ENCODE measurements around the gene STMP1.
"Not testable (repeated sequence)": the region's sequence is repeated elsewhere in the genome, so short reads cannot be mapped to it uniquely, and the experiment has no call there.

Gene STMP1

DNA sequence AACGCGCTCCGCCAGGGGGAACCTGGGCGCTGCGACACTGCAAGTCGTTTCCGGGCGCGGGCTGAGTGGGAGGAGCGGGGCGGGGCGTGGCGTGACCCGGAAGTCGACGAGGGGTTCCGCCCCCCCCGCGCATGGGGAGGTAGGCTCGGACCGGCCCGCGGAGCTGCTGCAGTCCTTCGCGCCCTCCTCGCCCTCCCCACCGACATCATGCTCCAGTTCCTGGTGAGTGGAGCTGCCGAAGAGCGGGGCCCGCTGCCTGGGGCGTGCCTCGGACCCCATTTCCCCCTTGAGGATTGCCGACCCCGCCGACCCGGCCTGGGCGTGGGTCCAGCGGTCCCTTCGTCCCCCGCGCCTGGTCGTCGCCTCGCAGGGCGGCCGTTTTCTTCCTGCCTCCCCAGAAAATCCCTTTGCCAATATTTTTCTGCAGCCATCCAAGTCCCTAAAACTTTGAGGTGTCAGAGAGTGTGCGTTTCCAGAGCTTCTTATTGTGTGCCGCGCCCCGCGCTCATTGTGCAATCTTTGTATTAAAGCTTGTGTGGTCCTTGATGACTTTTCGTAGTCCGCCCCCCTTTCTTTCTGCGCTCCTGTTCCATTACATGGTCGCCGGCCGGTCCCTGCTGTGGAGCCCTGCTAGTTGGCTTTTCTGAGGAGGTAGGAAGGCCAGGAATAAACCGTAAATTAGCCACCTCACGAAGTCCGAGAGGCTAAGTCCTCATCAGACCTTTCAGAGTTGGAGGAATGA lies at the start of gene STMP1:
Gene STMP1, plus strand, starts transcription at position 142 of the 742 bp plus-strand sequence.
- H3K4me3 ChIP-seq (ENCODE audit: low read depth, low read length): peak within 1 kb of the TSS; percentile 95
- DNase-seq (ENCODE audit: low read depth): peak; percentile 84

DNA sequence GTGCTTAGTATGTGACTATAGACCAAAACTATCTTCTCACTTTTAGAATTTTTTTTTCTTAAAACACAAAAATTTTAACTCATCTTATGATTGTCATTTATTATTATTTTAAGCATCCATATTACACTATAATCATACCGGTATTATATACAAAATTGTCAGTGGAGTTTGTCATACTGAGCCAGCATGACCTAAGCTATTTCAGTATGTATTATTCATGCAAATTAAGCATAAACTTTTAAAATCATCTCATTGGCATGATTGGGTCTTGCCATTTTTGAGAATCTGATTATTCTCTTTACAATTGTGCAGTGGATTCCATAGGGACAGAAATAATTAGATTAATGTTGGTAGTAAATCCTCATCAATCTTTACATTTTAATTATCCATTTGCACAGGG lies 46.2 kb upstream of the STMP1 start:
- H3K4me3 ChIP-seq (ENCODE audit: low read depth, low read length): no peak overlapping the region
- no peak for DNase-seq (ENCODE audit: low read depth)

DNA sequence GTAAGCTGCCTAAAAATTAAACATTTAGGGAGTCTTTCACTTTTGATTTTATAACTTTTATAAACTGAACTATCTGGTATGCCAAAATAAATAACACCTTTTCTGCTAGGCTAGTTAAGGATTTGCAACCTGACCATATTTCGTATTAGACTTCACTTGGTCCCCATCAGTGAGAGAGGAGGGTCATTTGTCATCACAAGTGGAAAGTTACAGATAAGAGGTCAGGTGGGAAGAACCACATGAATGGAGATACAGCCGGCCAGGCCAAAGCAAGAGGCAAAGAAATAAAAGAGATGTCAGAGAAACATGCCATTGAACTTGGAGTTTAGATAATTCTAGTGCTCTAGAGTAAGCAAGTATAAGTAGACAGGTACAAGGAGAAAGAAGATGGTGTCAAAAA lies 44.5 kb upstream of the STMP1 start:
- H3K4me3 ChIP-seq (ENCODE audit: low read depth, low read length): no peak overlapping the region
- DNase-seq (ENCODE audit: low read depth): no peak

DNA sequence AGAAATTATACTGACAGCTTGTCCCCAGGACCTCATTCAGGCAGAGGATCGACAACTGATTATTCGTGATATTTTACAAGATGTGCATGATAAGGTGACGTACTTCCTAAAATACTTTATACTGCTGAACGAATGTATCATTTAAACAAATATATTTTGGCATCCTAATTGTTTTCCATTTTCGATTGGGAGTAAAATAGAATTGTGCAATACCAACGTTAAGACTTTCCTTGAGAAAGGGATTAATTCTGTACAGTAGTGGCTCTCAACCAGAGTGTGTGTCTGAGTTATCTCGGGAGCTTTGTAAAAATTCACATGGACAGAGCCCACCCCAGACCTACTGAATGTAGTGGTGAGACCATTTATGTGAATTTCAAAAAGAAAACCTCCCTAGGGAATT lies 43.8 kb upstream of the STMP1 start:
- H3K4me3 ChIP-seq (ENCODE audit: low read depth, low read length): no peak overlapping the region
- no peak for DNase-seq (ENCODE audit: low read depth)

DNA sequence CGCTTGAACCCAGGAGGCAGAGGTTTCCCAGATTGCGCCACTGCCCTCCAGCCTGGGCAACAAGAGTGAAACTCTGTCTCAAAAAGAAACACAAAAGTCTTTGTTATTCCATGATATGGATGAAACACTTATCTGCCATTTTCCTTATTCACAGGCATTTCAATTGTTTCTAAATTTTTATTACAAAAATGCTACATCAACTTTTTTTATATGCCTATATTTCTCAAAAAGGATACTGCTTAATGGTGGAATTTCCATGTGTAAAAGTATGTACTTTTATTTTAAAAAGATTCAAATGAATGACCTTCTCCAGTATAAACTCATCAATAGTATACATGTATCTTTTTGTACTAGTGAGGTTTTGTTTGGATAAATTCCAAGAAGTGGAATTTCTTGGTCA lies 41.9 kb upstream of the STMP1 start:
- DNase-seq (ENCODE audit: low read depth): no peak
- no peak overlapping the region for H3K4me3 ChIP-seq (ENCODE audit: low read depth, low read length)

DNA sequence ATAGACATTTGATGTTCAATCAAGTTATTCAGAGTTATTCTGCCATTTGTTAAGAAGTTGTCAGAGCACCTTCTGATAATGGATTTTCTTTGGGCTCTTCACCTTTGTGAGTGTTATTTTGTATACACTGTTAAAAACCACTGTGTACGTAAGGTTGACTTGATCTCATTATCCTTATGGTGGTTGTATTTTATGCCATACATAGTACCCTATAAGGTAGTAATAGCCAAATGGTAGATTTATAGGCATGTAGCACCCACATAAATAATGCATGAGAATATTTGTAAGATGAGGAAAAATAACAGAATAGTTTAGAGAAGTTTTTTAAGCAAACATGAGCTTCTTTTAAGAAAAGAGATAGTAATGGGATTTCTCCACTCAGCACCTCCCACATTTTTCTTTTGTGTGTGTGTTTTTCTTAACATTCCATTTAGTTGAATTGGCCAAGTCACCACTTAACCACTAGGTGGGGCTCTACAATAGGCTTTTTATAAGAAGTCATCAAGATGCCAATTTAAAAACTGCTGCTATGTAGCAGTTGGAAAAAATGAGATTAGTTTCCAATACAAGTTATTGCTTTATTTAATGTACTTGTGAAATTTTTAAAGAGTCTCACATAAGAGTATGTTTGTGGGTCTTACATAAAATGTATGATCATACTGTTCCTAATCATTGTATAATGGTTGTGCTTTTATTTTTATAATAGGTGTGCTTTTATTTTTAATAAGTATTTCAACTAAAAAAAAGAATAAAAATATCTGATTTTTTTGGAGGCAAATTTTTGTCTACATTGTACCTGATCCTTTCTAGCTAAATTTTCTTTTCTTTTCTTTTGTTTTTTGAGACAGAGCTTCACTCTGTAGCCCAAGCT lies 41.1 kb upstream of the STMP1 start:
- peak; percentile 54 for DNase-seq (ENCODE audit: low read depth)

DNA sequence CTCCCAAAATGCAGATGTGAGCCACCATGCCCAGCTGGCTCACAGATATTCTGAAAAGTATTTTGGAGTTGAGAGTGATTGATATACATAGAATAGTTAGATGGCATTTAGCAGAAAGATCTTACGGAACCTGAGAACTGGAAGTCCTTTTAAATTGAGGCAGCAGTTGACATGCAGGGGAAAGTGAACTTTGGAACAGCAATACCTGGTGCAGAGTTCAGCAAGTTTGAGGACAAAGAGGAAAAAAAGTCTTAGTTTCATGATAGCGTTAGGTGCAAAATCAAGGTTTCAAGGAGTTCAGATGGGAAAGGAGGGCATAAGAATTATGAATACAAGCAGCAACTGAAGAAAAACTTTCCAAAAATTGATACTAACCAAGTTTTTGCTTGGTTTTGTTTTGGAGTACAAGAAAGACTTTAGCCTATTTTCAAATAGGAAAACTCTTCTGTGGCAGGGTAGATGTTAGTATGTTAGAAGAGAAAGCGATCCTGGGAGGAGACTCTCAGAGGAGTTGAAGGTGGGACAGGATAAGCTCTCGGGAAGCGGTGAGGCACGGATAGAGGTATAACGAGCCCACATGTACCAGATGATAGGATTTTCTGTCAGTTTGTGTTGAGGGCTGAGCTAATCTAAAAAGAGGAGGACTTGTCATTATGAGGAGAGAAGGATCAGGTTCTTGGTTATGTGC lies 28.0 kb upstream of the STMP1 start:
- no peak overlapping the region for H3K4me3 ChIP-seq (ENCODE audit: low read depth, low read length)
- no peak for DNase-seq (ENCODE audit: low read depth)

More for the DNA sequence above, 41.1 kb upstream of the STMP1 start:
- H3K4me3 ChIP-seq (ENCODE audit: low read depth, low read length): no peak overlapping the region

DNA sequence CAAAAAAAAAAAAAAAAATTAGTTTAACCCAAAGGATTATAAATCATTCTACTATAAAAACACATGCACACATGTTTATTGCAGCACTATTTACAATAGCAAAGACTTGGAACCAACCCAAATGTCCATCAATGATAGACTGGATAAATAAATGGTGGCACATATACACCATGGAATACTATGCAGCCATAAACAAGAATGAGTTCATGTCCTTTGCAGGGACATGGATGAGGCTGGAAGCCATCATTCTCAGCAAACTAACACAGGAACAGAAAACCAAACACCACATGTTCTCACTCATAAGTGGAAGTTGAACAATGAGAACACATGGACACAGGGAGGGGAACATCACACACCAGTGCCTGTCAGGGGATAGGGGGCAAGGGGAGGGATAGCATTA lies 22.6 kb upstream of the STMP1 start:
- not testable (repeated sequence) for DNase-seq (ENCODE audit: low read depth); H3K4me3 ChIP-seq (ENCODE audit: low read depth, low read length)

DNA sequence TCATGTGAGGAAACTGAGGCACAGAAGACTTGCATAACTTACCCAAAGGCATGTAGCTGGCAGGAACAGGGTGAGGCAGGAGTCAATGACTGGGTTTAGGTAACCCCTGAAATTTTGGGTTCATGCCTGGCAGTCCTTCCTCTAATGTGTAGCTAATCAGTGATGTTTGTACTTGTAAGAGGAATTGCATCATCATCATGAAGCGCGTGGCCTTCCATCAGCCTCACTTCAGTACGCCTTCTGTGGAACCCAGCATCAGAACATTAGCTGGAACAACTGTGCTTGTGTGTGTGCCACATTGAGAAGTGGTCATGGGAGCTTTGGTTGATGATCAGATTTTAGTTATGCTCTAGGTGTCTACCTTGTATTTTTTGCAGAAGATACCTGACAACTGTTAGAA lies 18.2 kb upstream of the STMP1 start:
- H3K4me3 ChIP-seq (ENCODE audit: low read depth, low read length): no peak overlapping the region
- no peak for DNase-seq (ENCODE audit: low read depth)

DNA sequence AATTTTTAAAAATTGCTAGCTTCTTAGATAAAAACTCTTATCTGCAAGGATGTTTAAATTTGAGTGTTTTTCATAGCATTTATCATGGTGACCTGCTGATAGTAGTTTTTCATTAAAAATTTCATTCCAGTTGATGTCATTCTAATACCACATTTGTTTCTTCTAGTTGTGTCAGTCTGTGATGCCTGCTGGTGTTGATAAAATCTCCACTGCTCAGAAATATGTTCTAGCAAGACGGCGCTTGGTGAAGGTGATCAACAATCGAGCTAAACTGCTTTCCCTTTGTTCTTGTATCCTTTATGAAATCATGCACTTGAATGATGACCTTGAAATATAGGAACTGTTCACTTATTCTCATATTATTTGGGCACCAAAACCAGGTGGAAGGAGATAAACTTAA lies 17.6 kb upstream of the STMP1 start:
- DNase-seq (ENCODE audit: low read depth): no peak
- H3K4me3 ChIP-seq (ENCODE audit: low read depth, low read length): no peak overlapping the region

DNA sequence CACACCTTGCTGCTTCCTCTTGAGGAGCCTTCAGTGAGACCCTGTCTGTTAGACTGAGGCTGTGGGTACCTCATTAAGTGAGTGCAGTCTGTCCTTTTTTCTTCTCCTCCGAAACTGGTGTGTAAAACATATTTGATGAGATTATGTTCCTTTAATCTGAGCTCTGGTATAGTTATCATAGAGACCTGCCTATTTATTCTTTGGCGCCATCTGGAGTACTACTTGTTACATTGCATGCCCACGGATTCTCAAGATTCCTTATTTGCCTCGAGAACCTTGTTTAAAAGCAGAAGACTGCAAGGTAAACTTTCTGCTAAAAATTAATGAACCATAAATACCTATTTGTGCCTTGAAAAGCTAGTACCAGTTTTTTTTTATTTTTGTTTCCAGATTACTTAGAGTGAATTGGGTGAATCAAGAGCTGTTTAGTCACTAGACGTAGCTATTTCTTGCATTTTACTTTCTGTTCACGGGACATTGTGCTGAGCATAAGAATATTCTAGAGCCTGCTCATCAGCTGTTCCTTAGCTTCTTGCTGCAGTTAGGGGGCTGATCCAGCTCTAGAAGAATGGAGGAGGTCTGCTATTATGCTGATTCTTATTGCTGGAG lies 16.9 kb upstream of the STMP1 start:
- no peak for DNase-seq (ENCODE audit: low read depth)
- H3K4me3 ChIP-seq (ENCODE audit: low read depth, low read length): no peak overlapping the region

DNA sequence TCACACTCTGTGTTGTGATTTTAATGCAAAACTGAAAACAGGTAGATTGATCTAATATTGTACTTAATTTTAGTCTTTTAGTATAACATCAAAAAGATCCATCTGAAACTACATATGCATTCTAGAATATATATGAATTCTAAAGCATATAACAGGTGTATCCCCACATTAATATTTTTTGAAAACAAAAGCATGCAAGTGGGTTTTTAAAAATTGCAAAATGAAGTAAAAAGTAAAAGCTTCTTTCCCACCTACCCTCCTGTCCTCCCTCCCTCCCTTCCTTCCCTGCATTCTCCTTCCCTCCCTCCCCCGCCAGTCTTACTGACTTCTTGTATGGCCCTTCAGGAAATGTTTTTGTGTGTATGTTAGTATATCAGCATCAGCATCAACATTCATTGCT lies 14.6 kb upstream of the STMP1 start:
- no peak overlapping the region for H3K4me3 ChIP-seq (ENCODE audit: low read depth, low read length)
- no peak for DNase-seq (ENCODE audit: low read depth)

DNA sequence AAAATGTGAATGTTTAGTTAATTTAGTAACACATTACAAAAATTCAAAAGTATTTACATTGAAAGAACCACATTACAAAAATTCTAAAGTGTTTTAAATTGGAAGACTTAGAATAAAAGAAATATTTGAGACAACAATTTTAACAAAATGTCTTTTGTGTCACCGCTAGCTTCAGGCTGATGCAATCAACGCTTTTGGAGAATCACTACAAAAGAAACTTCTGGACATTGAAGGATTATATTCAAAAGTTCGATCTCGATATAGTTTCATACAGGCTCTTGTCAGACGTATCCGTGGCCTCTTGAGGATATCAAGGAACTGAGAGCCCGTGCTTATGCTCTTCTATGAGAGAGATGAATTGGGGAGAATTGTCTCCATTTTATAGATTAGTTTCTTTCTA lies 14.1 kb upstream of the STMP1 start:
- no peak for DNase-seq (ENCODE audit: low read depth)
- H3K4me3 ChIP-seq (ENCODE audit: low read depth, low read length): no peak overlapping the region

DNA sequence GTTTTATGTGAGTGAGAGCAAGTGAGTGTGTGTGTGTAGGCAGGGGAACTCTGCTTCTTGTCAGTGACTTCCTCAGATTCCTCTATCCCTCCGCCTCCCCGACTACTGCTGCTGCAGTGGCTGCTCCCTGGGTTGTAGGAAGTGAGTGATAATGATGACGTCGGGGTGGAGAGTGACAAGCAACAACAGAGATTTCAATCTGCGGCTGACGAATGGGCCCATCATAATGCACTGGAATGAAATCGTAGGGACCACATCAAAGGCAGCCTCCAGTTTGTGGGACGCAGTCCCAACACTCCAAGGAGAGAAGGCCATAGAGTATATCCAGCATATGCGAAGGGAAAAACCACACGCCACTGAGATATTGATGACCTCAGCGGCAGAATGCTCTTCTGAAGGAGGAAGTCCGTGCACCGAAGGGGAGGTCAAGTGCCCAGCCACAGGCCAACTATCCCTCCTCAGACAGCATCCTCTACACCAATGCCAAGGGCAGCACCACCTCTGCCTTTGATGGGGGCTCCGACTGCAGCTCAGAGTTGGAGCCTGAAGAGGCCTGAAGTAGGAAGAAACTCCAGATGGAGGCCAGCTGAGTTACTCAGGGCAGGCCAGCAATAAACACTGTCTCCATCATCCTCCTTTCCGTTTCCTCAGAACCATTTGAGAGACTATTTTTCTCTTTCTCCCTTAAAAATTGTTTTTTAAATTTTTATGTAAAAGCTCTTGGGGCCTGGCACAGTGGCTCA lies 11.3 kb upstream of the STMP1 start:
- no peak overlapping the region for H3K4me3 ChIP-seq (ENCODE audit: low read depth, low read length)
- peak; percentile 28 for DNase-seq (ENCODE audit: low read depth)

DNA sequence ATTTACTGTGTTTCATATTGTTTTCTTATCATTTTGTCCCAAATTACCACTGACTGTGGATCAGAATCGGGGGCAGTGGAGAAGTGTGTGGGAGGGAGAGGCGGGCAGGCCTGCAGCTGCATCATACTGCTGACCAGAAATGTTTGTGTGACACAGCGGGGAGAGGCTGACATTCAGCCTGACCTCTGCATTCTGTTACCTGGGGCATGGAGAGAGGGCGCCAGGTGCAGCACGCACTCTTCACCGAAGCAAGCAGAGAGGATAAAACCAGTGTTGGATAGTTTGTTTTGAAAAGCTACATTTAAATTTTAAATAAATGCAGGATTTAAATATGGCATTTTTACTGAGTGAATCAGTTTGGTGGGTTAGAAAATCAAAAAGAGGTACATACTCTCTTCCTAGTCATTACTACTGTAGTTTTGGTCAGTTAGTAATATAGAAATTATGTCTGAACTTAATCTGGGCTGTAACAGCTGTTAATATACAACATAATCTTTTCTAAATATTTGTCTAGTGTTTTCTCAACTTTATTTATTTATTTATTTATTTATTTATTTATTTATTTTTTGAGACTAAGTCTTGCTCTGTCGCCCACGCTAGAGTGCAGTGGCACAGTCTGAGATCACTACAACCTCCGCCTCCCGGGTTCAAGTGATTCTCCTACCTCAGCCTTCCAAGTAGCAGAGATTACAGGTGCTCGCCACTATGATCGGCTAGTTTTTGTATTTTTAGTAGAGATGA lies 8.8 kb upstream of the STMP1 start:
- H3K4me3 ChIP-seq (ENCODE audit: low read depth, low read length): no peak overlapping the region
- no peak for DNase-seq (ENCODE audit: low read depth)

DNA sequence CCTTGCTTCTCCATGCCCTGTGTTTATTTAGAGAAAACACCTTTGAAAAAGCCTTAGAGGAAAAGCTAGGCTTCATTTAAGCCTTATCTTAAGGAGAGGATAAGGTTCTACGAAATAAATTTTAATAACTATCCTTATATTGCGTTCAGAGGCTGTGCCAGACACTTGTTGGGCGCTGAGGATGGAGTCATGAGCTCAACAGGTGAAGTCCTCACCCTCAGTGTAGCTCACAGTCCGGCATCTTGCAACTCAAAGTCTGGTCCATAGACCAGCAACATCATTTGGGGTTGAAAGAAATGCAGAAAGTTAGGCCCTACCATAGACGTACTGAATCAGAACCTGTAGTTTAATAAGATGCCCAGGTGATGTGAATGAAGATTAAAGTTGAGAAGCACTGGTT lies 3.8 kb upstream of the STMP1 start:
- no peak for DNase-seq (ENCODE audit: low read depth)
- no peak overlapping the region for H3K4me3 ChIP-seq (ENCODE audit: low read depth, low read length)

DNA sequence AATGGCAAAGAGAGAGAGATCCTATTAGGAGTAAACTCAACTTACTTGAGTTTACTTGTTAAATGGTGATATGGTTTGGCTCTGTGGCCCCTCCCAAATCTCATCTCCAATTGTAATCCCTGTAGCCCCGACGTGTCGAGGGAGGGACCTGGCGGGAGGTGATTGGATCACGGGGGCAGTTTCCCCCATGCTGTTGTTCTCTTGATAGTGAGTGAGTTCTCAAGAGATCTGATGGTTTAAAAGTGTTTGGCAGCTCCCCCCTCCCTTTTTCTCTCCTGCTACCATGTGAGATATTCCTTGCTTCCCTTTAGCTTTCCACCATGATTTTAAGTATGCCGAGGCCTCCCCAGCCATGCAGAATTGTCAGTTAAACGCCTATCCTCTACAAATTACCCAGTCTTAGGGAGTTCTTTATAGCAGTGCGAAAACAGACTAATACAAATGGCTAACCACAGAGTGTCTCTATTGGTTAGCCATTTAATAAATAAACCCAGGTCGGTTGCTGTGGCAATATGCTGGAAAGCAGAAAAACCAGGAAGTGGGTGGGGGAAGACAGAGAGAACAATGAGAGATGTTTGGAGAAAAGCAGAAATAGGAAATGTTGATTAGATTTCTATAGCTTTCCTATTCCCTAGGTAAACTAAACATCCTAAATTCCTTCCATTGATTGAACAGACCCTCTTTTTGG lies 3.0 kb upstream of the STMP1 start:
- no peak for DNase-seq (ENCODE audit: low read depth)
- no peak overlapping the region for H3K4me3 ChIP-seq (ENCODE audit: low read depth, low read length)

All from skeletal muscle cell (primary cell).